Liver (tissue), 9 donors: ENCODE results near the gene PCDHA10. TPM values are rescaled to one million over a fixed set of nuclear protein-coding genes. Genes with fewer than 3 reads are reported as not detected.

Experiments used
- DNase-seq: peaks from one replicate; pipeline ENCODE4 v3.0.0-alpha.2; 2017; ENCODE audit warnings: low spot score
- H3K27ac ChIP-seq, 2 donors: one replicate each; pipeline ENCODE4 v1.7.0; 2013; ENCODE audit warnings: inconsistent platforms in 2 of 2, low read length in 2 of 2, control low read depth in 1 of 2, low read depth in 1 of 2, mild to moderate bottlenecking in 1 of 2
- H3K27me3 ChIP-seq, 4 donors: one replicate each; pipeline versions ENCODE4 v1.6.1 to v1.7.0; 2013; ENCODE audit warnings: low read length in 3 of 4, inconsistent platforms in 1 of 4, mild to moderate bottlenecking in 1 of 4, moderate library complexity in 1 of 4; ENCODE audit not compliant: control insufficient read depth in 4 of 4, insufficient read depth in 4 of 4
- H3K36me3 ChIP-seq, 4 donors: one replicate each; pipeline versions ENCODE4 v1.6.1 to v1.7.0; 2013; ENCODE audit warnings: low read length in 3 of 4, mild to moderate bottlenecking in 3 of 4, low read depth in 1 of 4, moderate library complexity in 1 of 4; ENCODE audit not compliant: control insufficient read depth in 4 of 4, insufficient read depth in 3 of 4
- H3K4me1 ChIP-seq, 4 donors: one replicate each; pipeline versions ENCODE4 v1.6.1 to v1.7.0; 2013; ENCODE audit warnings: low read length in 3 of 4, mild to moderate bottlenecking in 3 of 4, moderate library complexity in 1 of 4; ENCODE audit not compliant: control insufficient read depth in 4 of 4, insufficient read depth in 4 of 4
- H3K4me3 ChIP-seq, 3 donors: one replicate each; pipeline versions ENCODE4 v1.6.1 to v1.7.0; 2013; ENCODE audit warnings: low read length in 3 of 3, control low read depth in 1 of 3, low read depth in 1 of 3, mild to moderate bottlenecking in 1 of 3
- H3K9ac ChIP-seq, 2 donors: one replicate each; pipeline ENCODE4 v1.7.0; 2013; ENCODE audit warnings: low read length in 2 of 2, mild to moderate bottlenecking in 2 of 2, moderate library complexity in 2 of 2, control low read depth in 1 of 2, low read depth in 1 of 2
- H3K9me3 ChIP-seq, 4 donors: one replicate each; pipeline versions ENCODE4 v1.6.1 to v1.7.0; 2013; ENCODE audit warnings: low read length in 3 of 4; ENCODE audit not compliant: control insufficient read depth in 4 of 4
- ATF3 ChIP-seq: IDR thresholded peaks from 2 replicates; pipeline ENCODE4 v1.6.1; 2016; ENCODE audit warnings: antibody characterized with exemption
- CTCF ChIP-seq: fragments of 150-350 bp; IDR thresholded peaks from 2 replicates; pipeline ENCODE4 v1.5.1; 2017; ENCODE audit warnings: improper control_type of control experiment, low read depth, low read length; ENCODE audit not compliant: missing input control
- EGR1 ChIP-seq, 2 donors: IDR thresholded peaks; 2 replicates each; pipeline ENCODE4 v1.6.1; 2016 to 2018; ENCODE audit warnings: antibody characterized with exemption in 2 of 2, low read depth in 2 of 2
- FOXA1 ChIP-seq: IDR thresholded peaks from 2 replicates; pipeline ENCODE4 v1.6.1; 2016; ENCODE audit warnings: antibody characterized with exemption
- FOXA2 ChIP-seq: IDR thresholded peaks from 2 replicates; pipeline ENCODE4 v1.6.1; 2016; ENCODE audit warnings: antibody characterized with exemption
- GABPA ChIP-seq, 2 donors: IDR thresholded peaks in 1 of 2; conservative IDR thresholded peaks in 1 of 2; 2 replicates each; pipeline ENCODE4 v1.6.1; 2016; ENCODE audit warnings: antibody characterized with exemption in 2 of 2, mild to moderate bottlenecking in 1 of 2, moderate library complexity in 1 of 2
- HNF4A ChIP-seq, 2 donors: conservative IDR thresholded peaks; 2 replicates each; pipeline ENCODE4 v1.6.1; 2016; ENCODE audit warnings: antibody characterized with exemption in 2 of 2, mild to moderate bottlenecking in 2 of 2
- HNF4G ChIP-seq: IDR thresholded peaks from 2 replicates; pipeline ENCODE4 v1.6.1; 2016; ENCODE audit warnings: antibody characterized with exemption
- JUND ChIP-seq, 2 donors: IDR thresholded peaks; 2 replicates each; pipeline ENCODE4 v1.6.1; 2016; ENCODE audit warnings: antibody characterized with exemption in 2 of 2
- MAX ChIP-seq: IDR thresholded peaks from 2 replicates; pipeline ENCODE4 v1.6.1; 2016; ENCODE audit warnings: antibody characterized with exemption
- NR2F2 ChIP-seq: IDR thresholded peaks from 2 replicates; pipeline ENCODE4 v1.6.1; 2016; ENCODE audit warnings: antibody characterized with exemption
- RAD21 ChIP-seq, 2 donors: IDR thresholded peaks; 2 replicates each; pipeline ENCODE4 v1.6.1; 2016; ENCODE audit warnings: antibody characterized with exemption in 2 of 2, mild to moderate bottlenecking in 2 of 2
- REST ChIP-seq: IDR thresholded peaks from 2 replicates; pipeline ENCODE4 v1.6.1; 2016; ENCODE audit warnings: antibody characterized with exemption, mild to moderate bottlenecking
- RXRA ChIP-seq, 2 donors: IDR thresholded peaks; 2 replicates each; pipeline ENCODE4 v1.6.1; 2017 to 2018; ENCODE audit warnings: antibody characterized with exemption in 2 of 2, mild to moderate bottlenecking in 1 of 2
- SP1 ChIP-seq: IDR thresholded peaks from 2 replicates; pipeline ENCODE4 v1.6.1; 2018; ENCODE audit warnings: antibody characterized with exemption, mild to moderate bottlenecking
- TAF1 ChIP-seq: conservative IDR thresholded peaks from 2 replicates; pipeline ENCODE4 v1.6.1; 2016; ENCODE audit warnings: antibody characterized with exemption, mild to moderate bottlenecking
- YY1 ChIP-seq: IDR thresholded peaks from 2 replicates; pipeline ENCODE4 v1.6.1; 2016; ENCODE audit warnings: antibody characterized with exemption, mild to moderate bottlenecking
- ZBTB33 ChIP-seq: IDR thresholded peaks from 2 replicates; pipeline ENCODE4 v1.6.1; 2016; ENCODE audit warnings: antibody characterized with exemption
- WGBS: extraction: QIAGEN DNeasy Blood & Tissue Kit; methylation state at CpG from one replicate; pipeline ENCODE4 v1.1.7; 2013; 5-methylcytosine and 5-hydroxymethylcytosine counted together
- polyA plus RNA-seq, 2 donors: library from polyadenylated mRNA; stranded (reverse) in 1 of 2; unstranded in 1 of 2; fragments of 200-250 nt in 1 of 2; fragments of >200 nt in 1 of 2; fragmentation: Nextera tagmentation in 1 of 2; extraction: Ambion mirVana in 1 of 2; gene quantifications; one replicate each; pipeline versions ENCODE4 v1.2.1 to v1.2.3, GENCODE V29; 2013 to 2015
- total RNA-seq, 2 donors: library from RNA; depleted of rRNA; stranded (reverse); fragments of >200 nt; gene quantifications; one replicate each; pipeline ENCODE4 v1.2.3, GENCODE V29; 2014
- donor health status: healthy.
- donor health status: healthy.
- donor health status: healthy.
- donor health status: healthy.
- donor health status: healthy.

PCDHA10 gene
- total and polyA plus RNA-seq, 4 donors: under 0.01 to 0.01 TPM; not detected in 2

- Histone ChIP-seq H3K27me3 (peaks cover 0 to 8% (median 6%) of the 10 kb centered on the region in 4 donors), H3K9me3 (peaks cover 9 to 29% (median 26%) of the 10 kb centered on the region in 4 donors)
- 38% methylated on average over 76 of the region's 76 CpGs for WGBS
Measured at GRCh38 chr5:140862441-140863295, 7.0 kb downstream of the PCDHA10 start.

More at GRCh38 chr5:140862441-140863295, 7.0 kb downstream of the PCDHA10 start:
- H3K36me3 ChIP-seq: peaks cover 0 to 4% (median 0%) of the 10 kb centered on the region in 4 donors
- H3K4me3 ChIP-seq: peak overlapping the region in 1 of 3 donors; percentile 24
- no peaks in the 10 kb centered on the region for H3K4me1 ChIP-seq
- no peak overlapping the region for H3K9ac ChIP-seq
- H3K27ac ChIP-seq: no peak overlapping the region
- TF ChIP-seq HNF4A (conservative IDR thresholded peaks at IDR 0.05) (no peak), RXRA (IDR thresholded peaks at IDR 0.05) (no peak), JUND (IDR thresholded peaks at IDR 0.05) (no peak), EGR1 (IDR thresholded peaks at IDR 0.05; ENCODE audit: low read depth in 2 of 2) (no peak), GABPA (IDR thresholded peaks at IDR 0.05 in 1 of 2, conservative IDR thresholded peaks at IDR 0.05 in 1 of 2) (no peak), FOXA2 (no peak), YY1 (no peak), MAX (no peak), CTCF (no peak), FOXA1 (no peak), TAF1 (no peak), ATF3 (no peak), NR2F2 (no peak), REST (no peak), HNF4G (no peak), SP1 (no peak), ZBTB33 (no peak), RAD21 (IDR thresholded peaks at IDR 0.05) (no peak)
- no peak for DNase-seq
